Activated CD4-positive, alpha-beta T cell treated with anti-CD3 and anti-CD28 coated beads, Interleukin-10, Interleukin-2, amounts not matched to agents 100 ng/mL and 50 ng/mL, durations not matched to agents 16 hours and 8 hours (primary cell): ENCODE measurements around the gene CNTNAP2.
"Not testable (repeated sequence)": the region's sequence is repeated elsewhere in the genome, so short reads cannot be mapped to it uniquely, and the experiment has no call there.

Experiments used
- DNase-seq: peaks from one replicate; pipeline ENCODE4 v3.0.0-alpha.2; 2020

CNTNAP2 gene

DNA sequence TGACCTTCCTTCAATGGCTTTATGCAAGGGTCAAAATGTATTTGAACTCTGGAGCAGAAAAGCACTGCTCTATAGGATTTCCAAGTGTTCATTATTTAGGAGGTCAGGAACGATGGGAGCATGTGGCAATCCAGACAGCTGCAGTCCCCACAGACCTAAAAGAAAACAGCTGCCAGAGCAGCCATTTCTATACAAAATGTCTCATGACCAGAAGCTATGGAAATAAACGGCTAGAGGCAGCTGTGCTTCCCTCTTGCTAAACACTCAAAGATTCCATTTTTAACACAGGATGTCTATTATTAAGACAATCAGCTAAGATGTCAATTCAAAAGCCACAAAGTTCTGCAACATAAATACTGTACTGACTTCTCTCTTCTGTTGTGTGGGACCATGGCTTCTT, 1594.8 kb downstream of the CNTNAP2 start:
- no peak for DNase-seq

GRCh38 chr7:147721962-147722830, 1605.6 kb downstream of the CNTNAP2 start:
- DNase-seq: no peak

- DNase-seq: no peak
Observed at GRCh38 chr7:147723536-147723935, 1606.9 kb downstream of the CNTNAP2 start.

DNA sequence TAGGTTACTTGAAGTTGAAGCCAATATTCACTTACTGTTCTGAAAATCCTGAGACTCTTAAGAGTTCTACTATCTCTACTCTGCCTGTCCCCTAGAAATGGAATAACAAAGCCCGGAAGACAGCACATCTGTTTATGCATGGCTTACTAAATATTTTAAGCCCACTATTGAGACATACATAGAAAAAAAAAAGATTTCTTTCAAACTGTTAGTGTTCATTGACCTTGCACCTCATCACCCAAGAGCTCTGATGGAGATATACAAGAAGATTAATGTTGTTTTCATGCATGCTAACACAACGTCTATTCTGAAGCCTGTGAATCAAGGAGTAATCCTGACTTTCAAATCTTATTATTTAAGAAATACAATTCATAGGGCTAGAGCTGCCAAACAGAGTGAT, 1614.7 kb downstream of the CNTNAP2 start:
- DNase-seq: no peak

DNA sequence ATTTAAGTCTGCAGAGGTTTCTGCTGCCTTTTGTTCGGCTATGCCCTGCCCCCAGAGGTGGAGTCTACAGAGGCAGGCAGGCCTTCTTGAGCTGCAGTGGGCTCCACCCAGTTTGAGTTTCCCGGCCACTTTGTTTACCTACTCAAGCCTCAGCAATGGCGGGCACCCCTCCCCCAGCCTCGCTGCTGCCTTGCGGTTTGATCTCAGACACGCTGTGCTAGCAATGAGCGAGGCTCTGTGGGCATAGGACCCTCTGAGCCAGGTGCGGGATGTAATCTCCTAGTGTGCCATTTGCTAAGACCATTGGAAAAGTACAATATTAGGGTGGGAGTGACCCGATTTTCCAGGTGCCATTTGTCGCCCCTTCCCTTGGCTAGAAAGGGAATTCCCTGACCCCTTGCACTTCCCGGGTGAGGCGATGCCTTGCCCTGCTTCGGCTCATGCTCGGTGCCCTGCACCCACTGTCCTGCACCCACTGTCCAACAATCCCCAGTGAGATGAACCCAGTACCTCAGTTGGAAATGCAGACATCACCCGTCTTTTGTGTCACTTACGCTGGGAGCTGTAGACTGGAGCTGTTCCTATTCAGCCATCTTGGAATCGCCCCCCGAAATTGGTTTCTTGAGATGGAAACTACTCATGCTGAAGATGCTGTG, 1621.1 kb downstream of the CNTNAP2 start:
- DNase-seq: not testable (repeated sequence)

GRCh38 chr7:147742301-147742700, 1625.7 kb downstream of the CNTNAP2 start:
- DNase-seq: no peak

DNA sequence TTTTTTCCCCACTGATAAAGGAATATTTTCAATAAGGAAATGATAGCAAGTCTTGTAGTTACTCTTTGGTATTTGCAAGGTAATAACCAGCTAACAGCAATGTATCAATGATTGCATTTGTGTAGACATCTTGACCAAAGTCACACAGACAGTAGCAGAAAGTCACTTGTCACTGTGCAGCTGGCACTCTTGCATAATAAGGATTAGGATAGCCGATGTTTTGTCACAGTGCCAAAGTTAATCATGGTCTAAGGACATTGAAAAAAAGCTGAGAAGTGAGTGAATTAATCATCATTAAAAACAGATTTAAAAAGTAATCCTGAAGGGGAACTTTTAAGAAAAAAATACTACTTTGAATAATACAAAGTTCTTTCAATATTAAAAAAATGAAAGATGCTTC, 1639.7 kb downstream of the CNTNAP2 start:
- DNase-seq: no peak

- DNase-seq: no peak
Observed at GRCh38 chr7:147759327-147759943, 1642.8 kb downstream of the CNTNAP2 start.

DNA sequence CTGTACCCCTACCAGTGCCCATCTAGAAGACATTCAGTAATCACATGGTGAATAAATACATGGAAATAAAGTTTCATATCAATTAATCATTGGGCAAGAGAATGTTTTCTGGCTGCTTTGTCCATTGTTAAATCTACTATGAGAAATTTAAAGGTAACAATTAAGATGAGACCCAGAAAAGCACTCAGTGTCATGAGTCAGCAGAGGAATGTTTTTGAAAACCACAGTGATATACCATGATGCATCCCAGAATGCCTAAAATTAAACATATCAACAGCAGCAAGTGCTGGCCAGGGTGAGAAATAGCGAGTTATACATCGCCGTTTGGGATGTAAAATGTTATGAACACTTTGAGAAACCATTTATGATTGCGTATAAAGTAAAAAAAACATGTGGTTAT, 1648.7 kb downstream of the CNTNAP2 start:
- DNase-seq: no peak

GRCh38 chr7:147771344-147771743, 1654.7 kb downstream of the CNTNAP2 start:
- DNase-seq: no peak

GRCh38 chr7:147774461-147774860, 1657.9 kb downstream of the CNTNAP2 start:
- no peak for DNase-seq

- DNase-seq: no peak
Observed at GRCh38 chr7:147775516-147776284, 1659.1 kb downstream of the CNTNAP2 start.

GRCh38 chr7:147777309-147777708, 1660.7 kb downstream of the CNTNAP2 start:
- DNase-seq: no peak

DNA sequence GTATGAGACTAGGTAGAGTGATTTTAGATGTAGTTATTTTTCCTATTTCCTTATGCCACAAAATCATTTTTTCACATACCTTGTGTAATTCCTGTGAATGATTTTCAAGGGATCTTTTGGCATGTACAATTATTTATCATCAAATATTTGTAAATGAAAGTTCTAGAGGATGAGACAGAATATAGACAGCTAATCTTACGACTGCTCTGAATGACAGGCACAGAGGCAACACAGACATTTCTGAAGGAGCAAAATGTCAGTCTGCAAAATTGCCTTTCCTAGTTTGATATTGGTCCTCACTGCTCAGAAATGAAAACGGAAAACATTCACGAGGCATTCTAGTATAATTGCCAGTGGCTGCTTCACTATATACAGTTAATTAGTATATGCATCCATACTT, 1663.3 kb downstream of the CNTNAP2 start:
- DNase-seq: no peak

DNA sequence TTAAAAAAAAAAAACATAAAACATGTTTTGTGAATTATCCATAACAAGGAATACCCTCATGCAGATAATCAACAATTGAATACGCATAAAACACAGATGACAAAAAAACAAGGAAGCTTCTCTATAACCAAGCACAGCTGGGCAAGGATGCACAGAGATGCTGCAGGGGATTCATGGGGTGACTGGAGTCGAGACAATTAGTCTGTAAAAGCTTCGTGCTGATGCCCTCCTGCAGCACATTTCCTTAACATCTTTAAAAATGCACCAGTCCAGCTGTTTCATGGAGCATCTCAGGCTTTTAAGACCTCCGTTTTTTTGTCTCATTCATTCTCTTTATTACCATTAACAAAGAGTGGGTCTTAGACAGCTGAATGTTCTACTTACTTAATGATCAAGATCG, 1680.0 kb downstream of the CNTNAP2 start:
- DNase-seq: no peak

DNA sequence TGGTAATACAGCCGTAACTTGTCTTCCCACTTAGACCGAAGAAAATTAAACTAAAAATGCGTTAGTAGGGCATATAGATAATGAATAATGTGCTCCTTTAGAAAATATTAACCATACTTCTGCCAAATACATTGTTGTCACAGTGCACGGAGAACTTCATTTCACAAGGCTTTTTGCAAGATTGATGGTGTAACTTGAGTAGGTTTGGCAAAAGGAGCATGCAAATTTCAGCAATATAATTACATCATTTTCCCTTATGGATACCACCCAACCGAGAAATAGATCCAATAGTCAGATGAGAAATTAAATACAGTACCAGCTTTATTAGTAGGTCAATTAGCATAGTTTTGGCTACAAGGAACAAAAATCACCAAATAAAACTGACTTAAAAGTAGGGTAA, 1681.4 kb downstream of the CNTNAP2 start:
- no peak for DNase-seq

DNA sequence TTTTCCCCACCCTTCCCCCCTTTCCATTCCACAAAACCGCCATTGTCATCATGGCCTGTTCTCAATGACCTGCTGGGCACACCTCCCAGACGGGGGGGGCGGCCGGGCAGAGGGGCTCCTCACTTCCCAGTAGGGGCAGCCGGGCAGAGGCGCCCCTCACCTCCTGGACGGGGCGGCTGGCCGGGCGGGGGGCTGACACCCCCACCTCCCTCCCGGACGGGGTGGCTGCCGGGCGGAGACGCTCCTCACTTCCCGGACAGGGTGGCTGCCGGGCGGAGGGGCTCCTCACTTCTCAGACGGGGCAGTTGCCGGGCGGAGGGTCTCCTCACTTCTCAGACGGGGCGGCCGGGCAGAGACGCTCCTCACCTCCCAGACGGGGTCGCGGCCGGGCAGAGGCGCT, 1685.2 kb downstream of the CNTNAP2 start:
- DNase-seq: not testable (repeated sequence)

GRCh38 chr7:147803151-147803550, 1686.5 kb downstream of the CNTNAP2 start:
- no peak for DNase-seq

DNA sequence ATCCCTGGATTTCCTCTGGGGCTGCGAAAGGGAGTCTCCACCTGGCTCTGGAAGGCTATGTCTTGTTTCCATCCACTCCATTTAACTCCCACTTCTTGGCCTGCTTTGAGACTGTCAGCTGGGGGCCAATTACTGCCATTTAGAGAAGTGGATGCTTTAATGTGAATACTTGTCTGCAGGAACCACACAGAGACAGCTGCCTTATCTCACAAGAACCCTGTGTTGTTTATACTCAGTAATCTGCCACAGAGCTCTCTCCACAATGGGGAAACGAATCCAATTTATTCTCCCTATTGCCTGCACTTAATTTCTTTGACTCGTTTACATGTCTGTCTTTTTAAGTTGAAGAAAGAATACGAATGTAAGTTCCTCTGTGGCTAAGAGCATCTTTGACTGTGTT, 1687.0 kb downstream of the CNTNAP2 start:
- no peak for DNase-seq

DNA sequence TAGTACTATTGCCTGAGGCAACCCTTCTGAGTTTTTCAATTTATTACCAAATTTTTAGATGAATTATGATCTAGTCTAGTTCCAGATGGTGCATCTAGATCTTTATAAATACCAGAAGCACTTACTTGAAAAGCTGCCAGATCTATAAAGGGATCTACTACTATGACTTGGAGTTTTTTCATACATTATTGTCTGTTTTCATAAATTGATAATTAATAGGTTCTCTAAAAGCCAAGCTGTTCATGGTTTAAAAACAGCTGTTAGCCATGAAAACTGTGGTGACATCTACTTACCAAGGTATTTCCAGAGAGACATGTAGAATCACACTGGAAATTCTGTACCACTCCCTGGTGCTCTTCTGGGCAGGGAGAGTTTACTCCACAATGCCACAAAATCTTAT, 1687.4 kb downstream of the CNTNAP2 start:
- DNase-seq: no peak

DNA sequence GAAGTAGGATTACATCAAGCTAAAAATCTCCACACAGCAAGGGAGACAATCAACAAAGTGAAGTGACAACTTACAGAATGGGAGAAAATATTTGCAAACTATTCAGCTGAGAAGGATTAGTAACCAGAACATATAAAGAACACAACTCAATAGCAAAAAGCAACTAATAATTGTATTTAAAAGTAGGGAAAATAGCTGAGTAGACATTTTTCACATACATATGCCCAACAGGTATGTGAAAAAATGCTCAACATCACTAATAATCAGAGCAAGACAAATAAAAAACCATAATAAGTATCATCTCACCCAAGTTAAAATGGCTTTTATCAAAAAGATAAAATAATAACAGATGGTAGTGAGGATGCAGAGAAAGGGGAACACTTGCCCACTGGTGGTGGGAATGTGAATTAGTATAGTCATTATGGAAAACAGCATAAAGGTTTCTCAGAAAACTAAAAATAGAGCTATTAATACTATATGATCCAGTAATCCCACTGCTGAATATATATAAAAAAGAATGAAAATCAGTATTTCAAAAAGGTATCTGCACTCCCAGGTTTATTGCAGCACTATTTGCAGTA, 1689.5 kb downstream of the CNTNAP2 start:
- DNase-seq: no peak

- no peak for DNase-seq
Observed at GRCh38 chr7:147809786-147810185, 1693.2 kb downstream of the CNTNAP2 start.

DNA sequence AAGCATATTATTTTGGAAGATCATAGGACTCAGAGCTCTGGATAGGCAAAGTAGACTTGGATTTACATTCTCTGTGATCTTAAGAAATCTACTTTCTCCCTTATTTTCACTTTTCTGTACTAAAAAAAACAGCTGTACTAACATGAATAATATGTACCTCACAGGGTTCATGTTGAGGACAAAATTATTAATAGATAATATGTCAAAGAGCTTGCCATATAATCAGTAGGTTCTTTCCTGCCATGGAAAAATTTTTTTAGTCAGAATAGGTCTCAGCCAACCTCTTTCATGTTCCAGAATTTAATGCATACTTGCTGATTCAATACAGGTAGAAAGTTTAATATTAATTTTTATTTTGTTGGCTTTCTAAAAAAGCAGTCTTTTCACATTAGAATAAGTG, 1693.7 kb downstream of the CNTNAP2 start:
- no peak for DNase-seq
